ENCODE data around the gene CCDC80. TPM values are rescaled to one million over a fixed set of nuclear protein-coding genes. Genes with fewer than 3 reads are reported as not detected.
A peak's percentile ranks its signal among the peaks of the same experiment; 100 is the strongest.
"Not testable (repeated sequence)": the region's sequence is repeated elsewhere in the genome, so short reads cannot be mapped to it uniquely, and the experiment has no call there.

Gene CCDC80
- polyA plus RNA-seq, 12 donors, result 34.8 to 204 (median 62.6) TPM; not detected in 1

DNA sequence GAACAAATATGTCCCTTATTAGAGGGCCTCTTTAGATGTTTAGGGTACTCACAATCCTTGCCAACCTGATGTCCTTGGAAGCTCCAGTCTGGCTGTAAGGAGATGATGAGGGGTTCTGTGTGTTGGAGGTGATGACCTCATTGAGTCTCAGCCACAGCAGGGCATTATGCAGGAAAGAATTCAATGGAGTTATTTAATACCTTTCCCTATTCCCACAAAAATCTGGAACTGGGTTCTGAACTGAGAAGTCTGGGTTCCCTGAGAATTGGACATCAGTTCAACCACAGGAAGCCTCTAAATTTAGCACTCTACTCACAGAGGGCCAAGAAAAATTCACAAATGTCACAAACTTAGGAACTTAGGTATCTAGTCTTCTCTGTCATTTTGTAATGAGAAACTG, 42.2 kb downstream of the CCDC80 start:
- no peak for DNase-seq

- DNase-seq, result no peak
Measured at GRCh38 chr3:112597945-112598344, 43.0 kb downstream of the CCDC80 start.

- no peak for DNase-seq
Measured at GRCh38 chr3:112594856-112595255, 46.1 kb downstream of the CCDC80 start.

GRCh38 chr3:112593258-112593657, 47.7 kb downstream of the CCDC80 start:
- DNase-seq, result no peak

- DNase-seq, result no peak
Measured at GRCh38 chr3:112587336-112587735, 53.6 kb downstream of the CCDC80 start.

- DNase-seq, result no peak
Measured at GRCh38 chr3:112585782-112586181, 55.2 kb downstream of the CCDC80 start.

DNA sequence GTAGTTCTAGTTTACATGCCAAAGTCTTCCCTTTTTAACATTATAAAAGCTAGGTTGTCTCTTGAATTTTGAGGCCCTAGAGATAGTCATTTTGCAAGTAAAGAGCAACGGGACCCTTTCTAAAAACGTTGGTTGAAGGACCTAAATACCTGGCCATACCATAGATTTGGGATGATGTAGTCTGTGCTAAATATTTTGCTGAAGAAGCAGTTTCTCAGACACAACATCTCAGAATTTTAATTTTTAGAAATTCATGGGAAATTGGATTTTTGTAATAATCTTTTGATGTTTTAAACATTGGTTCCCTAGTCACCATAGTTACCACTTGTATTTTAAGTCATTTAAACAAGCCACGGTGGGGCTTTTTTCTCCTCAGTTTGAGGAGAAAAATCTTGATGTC, 57.8 kb downstream of the CCDC80 start:
- no peak for DNase-seq

- peak; percentile 53 for DNase-seq
Measured at GRCh38 chr3:112582244-112582874, 58.6 kb downstream of the CCDC80 start.

DNA sequence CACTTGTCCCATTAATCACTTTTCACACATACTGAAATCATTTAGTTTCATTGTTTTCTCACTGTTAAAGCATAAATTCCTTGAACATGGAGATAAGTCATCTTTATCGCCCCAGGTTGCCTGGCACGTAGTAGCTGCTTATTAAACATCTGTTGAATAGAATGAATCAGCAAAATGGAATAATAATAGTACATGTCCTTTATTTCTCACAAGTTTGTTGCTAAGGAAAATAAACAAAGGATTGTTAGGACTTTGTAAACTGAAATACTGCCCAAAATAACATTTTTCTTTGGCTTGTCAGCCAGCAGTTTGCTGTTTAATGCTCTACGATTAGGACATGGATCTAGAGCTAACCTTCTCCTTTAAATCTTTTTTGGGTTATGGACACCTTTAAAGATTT, 61.2 kb downstream of the CCDC80 start:
- no peak for DNase-seq

- no peak for DNase-seq
Measured at GRCh38 chr3:112579232-112579631, 61.7 kb downstream of the CCDC80 start.

GRCh38 chr3:112572701-112573100, 68.2 kb downstream of the CCDC80 start:
- DNase-seq, result no peak

- no peak for DNase-seq
Measured at GRCh38 chr3:112569265-112569664, 71.7 kb downstream of the CCDC80 start.

DNA sequence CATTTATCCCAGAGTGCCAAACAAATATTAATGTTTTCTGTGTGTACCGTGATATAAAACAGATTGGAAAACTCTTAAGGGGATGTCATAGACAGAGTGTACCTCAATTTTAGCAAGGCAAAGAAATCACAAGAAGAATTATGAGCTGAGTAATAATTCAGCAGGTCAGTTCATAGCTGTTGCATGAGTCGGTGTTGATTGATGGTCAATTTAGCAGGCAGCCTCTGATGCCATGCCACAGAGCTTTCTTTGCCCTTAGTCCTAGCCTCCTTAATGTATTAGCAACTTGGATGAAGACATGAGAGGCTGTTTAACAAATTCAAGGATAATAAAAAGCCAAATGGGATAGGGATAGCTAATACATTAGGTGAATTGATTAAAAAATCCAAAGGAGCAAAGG, 72.3 kb downstream of the CCDC80 start:
- DNase-seq, result no peak

GRCh38 chr3:112564940-112565305, 76.0 kb downstream of the CCDC80 start:
- no peak for DNase-seq

DNA sequence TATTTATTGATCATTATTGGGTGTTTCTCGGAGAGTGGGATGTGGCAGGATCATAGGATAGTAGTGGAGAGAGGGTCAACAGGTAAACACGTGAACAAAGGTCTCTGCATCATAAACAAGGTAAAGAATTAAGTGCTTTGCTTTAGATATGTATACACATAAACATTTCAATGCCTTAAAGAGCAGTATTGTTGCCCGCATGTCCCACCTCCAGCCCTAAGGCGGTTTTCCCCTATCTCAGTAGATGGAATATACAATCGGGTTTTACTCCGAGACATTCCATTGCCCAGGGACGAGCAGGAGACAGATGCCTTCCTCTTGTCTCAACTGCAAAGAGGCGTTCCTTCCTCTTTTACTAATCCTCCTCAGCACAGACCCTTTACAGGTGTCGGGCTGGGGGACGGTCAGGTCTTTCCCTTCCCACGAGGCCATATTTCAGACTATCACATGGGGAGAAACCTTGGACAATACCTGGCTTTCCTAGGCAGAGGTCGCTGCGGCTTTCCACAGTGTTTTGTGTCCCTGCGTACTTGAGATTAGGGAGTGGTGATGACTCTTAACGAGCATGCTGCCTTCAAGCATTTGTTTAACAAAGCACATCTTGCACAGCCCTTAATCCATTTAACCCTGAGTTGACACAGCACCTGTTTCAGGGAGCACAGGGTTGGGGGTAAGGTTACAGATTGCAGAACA, 76.5 kb downstream of the CCDC80 start:
- not testable (repeated sequence) for DNase-seq

GRCh38 chr3:112561734-112562529, 79.0 kb downstream of the CCDC80 start, which contains the start of the genes ATG3 and SLC35A5:
Gene ATG3, minus strand, starts transcription at chr3:112561962. Its CDS starts 434 bp downstream, at chr3:112561528.
Gene SLC35A5, plus strand, starts transcription at chr3:112562045. Its CDS starts 1,359 bp downstream, at chr3:112563404.
- DNase-seq, result peak; percentile 99

DNA sequence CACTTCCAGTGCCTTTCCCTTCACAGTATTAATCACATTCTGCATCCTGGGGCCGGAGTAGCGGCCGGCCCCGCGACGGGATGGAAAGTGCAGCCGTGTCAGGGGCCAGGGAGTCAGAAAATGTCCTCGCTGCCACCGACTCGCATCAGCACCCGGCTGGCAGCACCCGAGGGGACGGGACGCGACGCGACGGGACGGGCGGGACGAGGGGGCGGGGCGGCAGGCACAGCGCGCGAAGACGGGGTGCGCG, 79.5 kb downstream of the CCDC80 start:
- DNase-seq, result no peak

GRCh38 chr3:112560721-112561483, 80.0 kb downstream of the CCDC80 start:
- peak; percentile 79 for DNase-seq

GRCh38 chr3:112560307-112560706, 80.6 kb downstream of the CCDC80 start:
- DNase-seq, result no peak

- DNase-seq, result no peak
Measured at GRCh38 chr3:112557976-112558375, 83.0 kb downstream of the CCDC80 start.

DNA sequence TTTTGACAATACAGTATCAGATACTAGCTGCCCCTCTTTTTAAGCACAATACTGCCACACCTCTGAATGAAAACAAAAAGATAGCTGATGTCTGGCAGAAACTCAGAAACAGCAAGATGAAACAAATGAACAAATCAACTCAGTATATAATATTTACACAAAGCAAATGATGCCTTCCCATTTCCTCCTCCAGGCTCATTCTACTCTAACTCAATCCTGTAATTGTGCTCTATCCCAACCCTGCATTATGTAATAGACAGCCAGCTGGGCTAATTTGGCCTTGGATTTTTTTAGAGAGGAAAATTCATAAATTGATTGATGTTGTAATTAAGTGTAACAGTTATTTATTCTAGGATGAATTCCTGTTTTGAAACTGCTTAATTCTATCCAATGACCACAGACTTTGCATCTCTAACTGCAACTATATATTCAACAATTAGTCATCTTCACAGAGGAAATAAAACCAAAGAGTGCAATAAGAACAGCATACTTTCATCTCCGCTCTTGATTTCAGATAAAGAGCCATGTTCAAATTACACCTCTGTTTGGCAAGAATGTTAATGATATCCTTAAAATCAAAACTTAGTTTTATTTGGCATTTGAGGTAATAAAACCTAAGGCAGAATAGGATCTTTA, 85.3 kb downstream of the CCDC80 start:
- DNase-seq, result no peak

DNA sequence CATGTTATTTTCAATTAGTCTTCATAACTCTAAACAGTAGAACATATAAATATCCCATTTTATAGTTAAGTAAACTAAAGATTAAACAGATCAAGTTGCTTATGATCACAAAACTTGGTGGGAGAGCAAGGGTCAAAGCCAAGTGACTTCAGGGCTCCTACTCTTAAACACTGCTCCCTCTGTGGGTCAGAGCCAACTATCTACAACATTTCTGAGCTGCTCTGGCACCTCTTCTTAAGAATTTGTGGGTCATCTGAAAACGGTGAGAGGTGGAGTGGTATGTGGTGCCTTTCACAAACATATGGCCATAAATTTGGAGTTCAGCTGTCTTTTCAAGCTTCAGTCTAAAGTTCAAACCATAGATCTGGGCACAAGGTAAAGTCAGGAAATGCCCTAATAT, 90.1 kb downstream of the CCDC80 start:
- DNase-seq, result no peak
